ENCODE results near the gene ASCC1.

DNA sequence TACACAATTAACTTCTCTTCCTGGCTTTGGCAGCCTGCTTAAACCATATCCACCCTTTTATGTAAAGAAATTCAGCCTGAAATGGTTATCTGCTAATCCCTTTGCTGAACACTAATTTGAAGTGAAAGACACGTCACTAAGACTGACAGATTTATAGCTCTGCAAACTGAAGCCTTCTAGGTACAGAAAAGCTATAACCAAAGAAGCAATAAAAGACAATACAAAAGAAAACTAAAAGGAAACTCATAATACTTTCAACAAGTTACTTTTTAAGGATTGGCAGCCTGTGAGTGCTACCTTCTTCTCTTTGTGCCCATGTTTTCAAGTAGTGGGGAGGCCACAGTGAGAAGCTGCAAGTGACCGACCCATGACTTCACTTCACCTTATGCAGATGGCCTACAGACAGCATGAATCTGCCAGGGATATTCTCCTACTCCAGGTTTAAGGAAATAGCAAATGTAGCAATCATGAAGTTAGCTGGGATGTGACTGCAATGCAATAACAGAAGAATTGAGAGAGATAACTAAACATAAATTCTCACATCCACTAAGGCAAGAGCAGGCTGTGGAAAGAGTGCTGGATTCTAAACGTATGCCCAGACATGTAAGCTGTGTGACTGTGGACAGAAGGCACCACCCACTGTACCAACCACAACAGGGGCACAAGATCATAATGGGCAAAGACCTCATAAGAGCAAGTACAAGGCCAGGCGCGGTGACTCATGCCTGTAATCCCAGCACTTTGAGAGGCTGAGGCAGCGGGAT is 117.1 kb downstream of the ASCC1 start:
- TF ChIP-seq, protein P1, sequence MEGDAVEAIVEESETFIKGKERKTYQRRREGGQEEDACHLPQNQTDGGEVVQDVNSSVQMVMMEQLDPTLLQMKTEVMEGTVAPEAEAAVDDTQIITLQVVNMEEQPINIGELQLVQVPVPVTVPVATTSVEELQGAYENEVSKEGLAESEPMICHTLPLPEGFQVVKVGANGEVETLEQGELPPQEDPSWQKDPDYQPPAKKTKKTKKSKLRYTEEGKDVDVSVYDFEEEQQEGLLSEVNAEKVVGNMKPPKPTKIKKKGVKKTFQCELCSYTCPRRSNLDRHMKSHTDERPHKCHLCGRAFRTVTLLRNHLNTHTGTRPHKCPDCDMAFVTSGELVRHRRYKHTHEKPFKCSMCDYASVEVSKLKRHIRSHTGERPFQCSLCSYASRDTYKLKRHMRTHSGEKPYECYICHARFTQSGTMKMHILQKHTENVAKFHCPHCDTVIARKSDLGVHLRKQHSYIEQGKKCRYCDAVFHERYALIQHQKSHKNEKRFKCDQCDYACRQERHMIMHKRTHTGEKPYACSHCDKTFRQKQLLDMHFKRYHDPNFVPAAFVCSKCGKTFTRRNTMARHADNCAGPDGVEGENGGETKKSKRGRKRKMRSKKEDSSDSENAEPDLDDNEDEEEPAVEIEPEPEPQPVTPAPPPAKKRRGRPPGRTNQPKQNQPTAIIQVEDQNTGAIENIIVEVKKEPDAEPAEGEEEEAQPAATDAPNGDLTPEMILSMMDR (conservative IDR thresholded peaks at IDR 0.05 in 1 of 2, IDR thresholded peaks at IDR 0.05 in 1 of 2; ENCODE audit: extremely low read depth in 1 of 2, insufficient read depth in 1 of 2, low read depth in 1 of 2, low read length in 2 of 2), result no peak
- TF ChIP-seq EZH2 (IDR thresholded peaks at IDR 0.05; ENCODE audit: borderline replicate concordance, low read length), result no peak

All from mammary epithelial cell (primary cell).